LNCaP clone FGC (cell line): ENCODE data around the gene DYNLT2B.
"Not testable (repeated sequence)": the region's sequence is repeated elsewhere in the genome, so short reads cannot be mapped to it uniquely, and the experiment has no call there.

Experiments
- DNase-seq: peaks from one replicate; pipeline ENCODE4 v3.0.0-alpha.2; 2011; ENCODE audit warnings: low read depth
- H3K4me3 ChIP-seq: 2 replicates; pipeline ENCODE4 v1.5.1; 2011; ENCODE audit warnings: mild to moderate bottlenecking, low read depth, low read length, control low read depth
- TF ChIP-seq, protein P1 (sequence below): IDR thresholded peaks from 2 replicates; pipeline ENCODE4 v1.5.1; 2012; ENCODE audit warnings: mild to moderate bottlenecking; ENCODE audit not compliant: control insufficient read depth, insufficient read depth; ENCODE audit errors: extremely low read depth

DYNLT2B gene

GRCh38 chr3:196326936-196327335 is 8.9 kb upstream of the DYNLT2B start:
- H3K4me3 ChIP-seq = no peak overlapping the region
- DNase-seq = no peak
- TF ChIP-seq, protein P1, sequence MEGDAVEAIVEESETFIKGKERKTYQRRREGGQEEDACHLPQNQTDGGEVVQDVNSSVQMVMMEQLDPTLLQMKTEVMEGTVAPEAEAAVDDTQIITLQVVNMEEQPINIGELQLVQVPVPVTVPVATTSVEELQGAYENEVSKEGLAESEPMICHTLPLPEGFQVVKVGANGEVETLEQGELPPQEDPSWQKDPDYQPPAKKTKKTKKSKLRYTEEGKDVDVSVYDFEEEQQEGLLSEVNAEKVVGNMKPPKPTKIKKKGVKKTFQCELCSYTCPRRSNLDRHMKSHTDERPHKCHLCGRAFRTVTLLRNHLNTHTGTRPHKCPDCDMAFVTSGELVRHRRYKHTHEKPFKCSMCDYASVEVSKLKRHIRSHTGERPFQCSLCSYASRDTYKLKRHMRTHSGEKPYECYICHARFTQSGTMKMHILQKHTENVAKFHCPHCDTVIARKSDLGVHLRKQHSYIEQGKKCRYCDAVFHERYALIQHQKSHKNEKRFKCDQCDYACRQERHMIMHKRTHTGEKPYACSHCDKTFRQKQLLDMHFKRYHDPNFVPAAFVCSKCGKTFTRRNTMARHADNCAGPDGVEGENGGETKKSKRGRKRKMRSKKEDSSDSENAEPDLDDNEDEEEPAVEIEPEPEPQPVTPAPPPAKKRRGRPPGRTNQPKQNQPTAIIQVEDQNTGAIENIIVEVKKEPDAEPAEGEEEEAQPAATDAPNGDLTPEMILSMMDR = no peak

DNA sequence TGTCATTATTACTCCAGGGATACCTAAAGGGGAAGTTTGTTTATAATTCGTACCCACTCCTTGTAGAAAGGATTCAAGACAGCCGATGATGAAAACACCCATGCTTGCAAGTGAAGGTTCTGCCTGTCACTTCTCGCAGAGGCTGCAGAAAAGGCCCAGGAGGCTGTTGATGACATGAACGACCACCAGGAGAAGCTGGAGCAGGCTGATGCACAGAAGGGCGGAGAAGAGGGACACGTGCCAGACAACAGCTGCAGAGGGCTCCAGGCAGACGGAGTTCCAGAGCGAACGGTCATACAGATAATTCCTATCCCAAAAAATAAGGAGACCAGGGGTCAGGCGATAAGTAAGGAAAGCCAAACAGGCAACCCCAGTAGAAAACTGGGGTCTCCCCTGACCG is 5.7 kb upstream of the DYNLT2B start:
- DNase-seq = no peak
- TF ChIP-seq, protein P1 = no peak
- no peak overlapping the region for H3K4me3 ChIP-seq

DNA sequence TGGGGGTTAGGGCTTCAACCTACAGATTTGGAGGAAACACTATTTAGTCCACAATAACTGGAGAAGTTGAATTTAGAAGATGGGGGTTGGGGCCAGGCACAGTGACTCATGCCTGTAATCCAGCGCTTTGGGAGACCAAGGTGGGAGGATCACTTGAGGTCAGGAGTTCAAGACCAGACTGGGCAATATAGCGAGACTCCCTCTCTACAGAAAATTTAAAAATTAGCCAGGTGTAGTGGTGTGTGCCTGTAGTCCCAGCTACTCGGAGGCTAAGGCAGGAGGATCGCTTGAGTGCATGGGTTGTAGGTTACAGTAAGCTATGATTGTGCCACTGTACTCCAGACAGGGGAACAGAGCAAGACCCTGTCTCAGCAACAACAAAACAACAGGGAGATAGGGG is 5.0 kb upstream of the DYNLT2B start:
- TF ChIP-seq, protein P1 = no peak
- DNase-seq = no peak
- H3K4me3 ChIP-seq = no peak overlapping the region

DNA sequence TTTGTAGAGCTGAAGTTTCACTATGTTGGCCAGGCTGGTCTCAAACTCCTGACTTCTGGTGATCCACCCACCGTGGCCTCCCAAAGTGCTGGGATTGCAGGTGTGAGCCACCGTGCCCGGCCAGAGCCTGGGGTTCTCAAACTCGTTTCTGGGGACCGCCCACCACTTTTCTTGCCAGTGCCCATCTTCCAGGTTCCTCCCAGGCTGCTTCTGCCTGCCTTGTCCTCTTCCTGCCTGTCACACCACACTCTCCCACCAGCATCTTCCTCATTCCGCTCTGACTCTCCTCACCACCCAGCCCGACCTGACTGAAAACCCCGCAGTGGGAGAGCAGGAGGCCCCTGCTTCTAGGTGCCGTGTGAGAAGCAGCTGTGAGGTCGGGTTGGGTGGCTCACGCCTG is 3.1 kb upstream of the DYNLT2B start:
- DNase-seq = no peak
- no peak overlapping the region for H3K4me3 ChIP-seq
- TF ChIP-seq, protein P1 = no peak

GRCh38 chr3:196320137-196320536 is 2.1 kb upstream of the DYNLT2B start:
- DNase-seq = no peak
- TF ChIP-seq, protein P1 = no peak
- no peak overlapping the region for H3K4me3 ChIP-seq

DNA sequence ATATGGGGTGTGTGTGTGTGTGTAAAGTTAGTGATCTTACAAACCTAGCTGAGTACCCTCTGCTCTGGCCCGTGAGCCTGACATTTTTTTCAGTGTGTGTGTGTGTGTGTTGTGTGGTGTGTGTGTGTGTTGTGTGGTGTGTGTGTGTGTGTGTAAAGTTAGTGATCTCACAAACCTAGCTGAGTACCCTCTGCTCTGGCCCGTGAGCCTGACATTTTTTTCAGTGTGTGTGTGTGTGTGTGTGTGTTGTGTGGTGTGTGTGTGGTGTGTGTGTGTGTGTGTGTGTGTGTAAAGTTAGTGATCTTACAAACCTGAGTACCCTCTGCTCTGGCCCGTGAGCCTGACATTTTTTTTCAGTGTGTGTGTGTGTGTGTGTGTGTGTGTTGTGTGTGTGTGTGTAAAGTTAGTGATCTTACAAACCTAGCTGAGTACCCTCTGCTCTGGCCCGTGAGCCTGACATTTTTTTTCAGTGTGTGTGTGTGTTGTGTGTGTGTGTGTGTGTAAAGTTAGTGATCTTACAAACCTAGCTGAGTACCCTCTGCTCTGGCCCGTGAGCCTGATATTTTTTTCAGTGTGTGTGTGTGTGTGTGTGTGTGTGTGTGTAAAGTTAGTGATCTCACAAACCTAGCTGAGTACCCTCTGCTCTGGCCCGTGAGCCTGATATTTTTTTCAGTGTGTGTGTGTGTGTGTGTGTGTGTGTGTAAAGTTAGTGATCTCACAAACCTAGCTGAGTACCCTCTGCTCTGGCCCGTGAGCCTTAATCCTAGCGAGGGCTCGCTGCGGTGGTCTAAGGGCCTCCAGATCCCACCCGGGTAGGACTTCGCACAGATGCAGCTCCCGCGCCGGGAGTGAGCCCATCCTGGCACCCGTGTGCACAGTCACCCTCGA is 997 bp downstream of the DYNLT2B start:
- not testable (repeated sequence) for DNase-seq
- peak overlapping the region; percentile 59 for H3K4me3 ChIP-seq

GRCh38 chr3:196315821-196316220 is 2.2 kb downstream of the DYNLT2B start:
- TF ChIP-seq, protein P1 = no peak

More at GRCh38 chr3:196315821-196316220, 2.2 kb downstream of the DYNLT2B start:
- H3K4me3 ChIP-seq = no peak overlapping the region
- no peak for DNase-seq
